Smooth muscle cell of the brain vasculature (primary cell): Measurements from ENCODE around the gene FUT1.
A peak's percentile ranks its signal among the peaks of the same experiment; 100 is the strongest.
"Not testable (repeated sequence)": the region's sequence is repeated elsewhere in the genome, so short reads cannot be mapped to it uniquely, and the experiment has no call there.

Experiments used
- DNase-seq: peaks from one replicate; pipeline ENCODE4 v3.0.0-alpha.2; 2012; ENCODE audit warnings: low read depth, low spot score

The FUT1 gene

GRCh38 chr19:48752496-48753365 is at the start of gene FUT1:
Gene FUT1, minus strand, starts transcription at chr19:48752641. Its CDS starts 1,360 bp downstream, at chr19:48751281.
- no peak for DNase-seq

- DNase-seq: no peak
Measured at GRCh38 chr19:48799358-48800300, 47.2 kb upstream of the FUT1 start.

- peak; percentile 41 for DNase-seq
Measured at GRCh38 chr19:48798937-48799336, 46.5 kb upstream of the FUT1 start.

GRCh38 chr19:48797103-48797502 is 44.7 kb upstream of the FUT1 start:
- no peak for DNase-seq

GRCh38 chr19:48796298-48797083 is 44.0 kb upstream of the FUT1 start:
- no peak for DNase-seq

- no peak for DNase-seq
Measured at GRCh38 chr19:48795685-48796070, 43.2 kb upstream of the FUT1 start.

- DNase-seq: peak; percentile 89
Measured at GRCh38 chr19:48795055-48795684, 42.7 kb upstream of the FUT1 start.

GRCh38 chr19:48794291-48794690 is 41.9 kb upstream of the FUT1 start:
- DNase-seq: no peak

- DNase-seq: no peak
Measured at GRCh38 chr19:48793271-48793670, 40.8 kb upstream of the FUT1 start.

GRCh38 chr19:48787331-48787730 is 34.9 kb upstream of the FUT1 start:
- not testable (repeated sequence) for DNase-seq

- DNase-seq: not testable (repeated sequence)
Measured at GRCh38 chr19:48786422-48786821, 34.0 kb upstream of the FUT1 start.

GRCh38 chr19:48784527-48784926 is 32.1 kb upstream of the FUT1 start:
- no peak for DNase-seq

- no peak for DNase-seq
Measured at GRCh38 chr19:48780631-48781391, 28.4 kb upstream of the FUT1 start.

GRCh38 chr19:48779636-48780035 is 27.2 kb upstream of the FUT1 start:
- no peak for DNase-seq

- DNase-seq: no peak
Measured at GRCh38 chr19:48777720-48778119, 25.3 kb upstream of the FUT1 start.

GRCh38 chr19:48777139-48777538 is 24.7 kb upstream of the FUT1 start:
- DNase-seq: no peak

- DNase-seq: no peak
Measured at GRCh38 chr19:48772503-48772953, 20.1 kb upstream of the FUT1 start.

- DNase-seq: no peak
Measured at GRCh38 chr19:48770734-48771472, 18.5 kb upstream of the FUT1 start.

GRCh38 chr19:48770266-48770665 is 17.8 kb upstream of the FUT1 start:
- peak; percentile 26 for DNase-seq
